BE2C (cell line): Measurements from ENCODE around the gene PLCL2.

ENCODE experiments used
- DNase-seq: peaks from one replicate; pipeline ENCODE4 v3.0.0-alpha.2; 2020
- H3K27me3 ChIP-seq: fragments of 250-450 bp; sonication (Bioruptor Pico); 2 replicates; pipeline ENCODE4 v1.5.1; 2020; ENCODE audit warnings: mild to moderate bottlenecking
- H3K36me3 ChIP-seq: fragments of 250-450 bp; sonication (Bioruptor Pico); 2 replicates; pipeline ENCODE4 v1.5.1; 2020; ENCODE audit warnings: mild to moderate bottlenecking
- H3K4me1 ChIP-seq: fragments of 250-450 bp; sonication (Bioruptor Pico); 2 replicates; pipeline ENCODE4 v1.5.1; 2020
- H3K4me3 ChIP-seq: 2 replicates; pipeline ENCODE4 v1.5.1; 2011; ENCODE audit warnings: low read depth, low read length
- H3K9me3 ChIP-seq: fragments of 250-450 bp; sonication (Bioruptor Pico); 2 replicates; pipeline ENCODE4 v1.5.1; 2020
- CTCF ChIP-seq: IDR thresholded peaks from 2 replicates; pipeline ENCODE4 v1.5.1; 2012; ENCODE audit warnings: mild to moderate bottlenecking, low read depth, low read length

Gene PLCL2

GRCh38 chr3:16886303-16886683 lies 1.5 kb downstream of the PLCL2 start:
- no peak for TF ChIP-seq CTCF
- no peak for DNase-seq
- H3K36me3 ChIP-seq, result no peaks in the 10 kb centered on the region
- H3K9me3 ChIP-seq, result no peaks in the 10 kb centered on the region
- H3K4me1 ChIP-seq, result no peaks in the 10 kb centered on the region; the same call in 1 of the 2 replicates
- no peaks in the 10 kb centered on the region for H3K27me3 ChIP-seq
- H3K4me3 ChIP-seq, result peak overlapping the region; percentile 66

GRCh38 chr3:16887130-16887529 lies 2.4 kb downstream of the PLCL2 start:
- no peak for TF ChIP-seq CTCF
- Histone ChIP-seq H3K36me3 (no peaks in the 10 kb centered on the region), H3K4me1 (no peaks in the 10 kb centered on the region; the same call in 1 of the 2 replicates), H3K27me3 (no peaks in the 10 kb centered on the region), H3K4me3 (no peak overlapping the region), H3K9me3 (no peaks in the 10 kb centered on the region)
- no peak for DNase-seq

- Histone ChIP-seq H3K36me3 (no peaks in the 10 kb centered on the region), H3K9me3 (no peaks in the 10 kb centered on the region), H3K27me3 (no peaks in the 10 kb centered on the region), H3K4me3 (no peak overlapping the region), H3K4me1 (no peaks in the 10 kb centered on the region; the same call in 1 of the 2 replicates)
- no peak for DNase-seq
- no peak for TF ChIP-seq CTCF
Measured at GRCh38 chr3:16888356-16888755, 3.6 kb downstream of the PLCL2 start.

- Histone ChIP-seq H3K4me3 (no peak overlapping the region), H3K9me3 (no peaks in the 10 kb centered on the region), H3K36me3 (no peaks in the 10 kb centered on the region), H3K27me3 (no peaks in the 10 kb centered on the region), H3K4me1 (no peaks in the 10 kb centered on the region; the same call in 1 of the 2 replicates)
- no peak for DNase-seq
- no peak for TF ChIP-seq CTCF
Measured at GRCh38 chr3:16888785-16889607, 4.2 kb downstream of the PLCL2 start.

- Histone ChIP-seq H3K4me3 (no peak overlapping the region), H3K4me1 (no peaks in the 10 kb centered on the region; the same call in 1 of the 2 replicates)
Measured at GRCh38 chr3:16890597-16891333, 6.0 kb downstream of the PLCL2 start.

More at GRCh38 chr3:16890597-16891333, 6.0 kb downstream of the PLCL2 start:
- H3K9me3 ChIP-seq, result no peaks in the 10 kb centered on the region
- DNase-seq, result peak; percentile 26
- H3K36me3 ChIP-seq, result no peaks in the 10 kb centered on the region
- H3K27me3 ChIP-seq, result no peaks in the 10 kb centered on the region
- TF ChIP-seq CTCF, result no peak
